HG02759 (cell line): ENCODE data around the gene TMPO.
A peak's percentile ranks its signal among the peaks of the same experiment; 100 is the strongest.
"Not testable (repeated sequence)": the region's sequence is repeated elsewhere in the genome, so short reads cannot be mapped to it uniquely, and the experiment has no call there.

Source experiments
- ATAC-seq: cut with Tn5 transposase; IDR thresholded peaks from one replicate; pipeline ENCODE4 v1.9.1; 2021; ENCODE audit warnings: mild to moderate bottlenecking, moderate library complexity; ENCODE audit not compliant: unreplicated experiment

Gene TMPO

DNA sequence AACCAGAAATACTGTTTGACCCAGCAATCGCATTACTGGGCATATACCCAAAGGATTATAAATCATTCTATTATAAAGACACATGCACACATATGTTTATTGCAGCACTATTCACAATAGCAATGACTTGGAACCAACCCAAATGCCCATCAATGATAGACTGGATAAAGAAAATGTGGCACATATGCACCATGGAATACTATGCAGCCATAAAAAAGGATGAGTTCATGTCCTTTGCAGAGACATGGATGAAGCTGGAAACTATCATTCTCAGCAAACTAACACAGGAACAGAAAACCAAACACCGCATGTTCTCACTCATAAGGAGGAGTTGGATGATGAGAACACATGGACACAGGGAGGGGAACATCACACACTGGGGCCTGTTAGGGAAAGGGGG, 61.4 kb downstream of the TMPO start:
- ATAC-seq = not testable (repeated sequence)

DNA sequence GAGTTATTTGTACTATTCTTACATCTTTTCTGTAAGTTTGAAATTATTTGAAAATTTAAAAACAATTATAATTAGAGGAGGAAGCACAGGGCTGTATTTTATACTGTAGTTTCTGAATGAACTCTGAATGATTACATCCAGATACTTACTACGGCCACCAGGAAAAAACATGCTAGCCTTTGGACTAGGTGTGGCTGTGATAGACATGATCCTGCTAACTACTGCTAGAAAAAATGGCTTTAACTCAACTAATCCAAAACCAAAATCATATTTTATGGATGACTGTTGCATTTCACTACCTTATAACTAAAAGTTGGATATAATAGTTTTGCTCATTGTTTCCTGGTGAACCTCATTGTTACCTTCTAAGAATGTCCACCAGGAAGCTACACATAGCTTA, 63.0 kb downstream of the TMPO start:
- ATAC-seq = no peak

DNA sequence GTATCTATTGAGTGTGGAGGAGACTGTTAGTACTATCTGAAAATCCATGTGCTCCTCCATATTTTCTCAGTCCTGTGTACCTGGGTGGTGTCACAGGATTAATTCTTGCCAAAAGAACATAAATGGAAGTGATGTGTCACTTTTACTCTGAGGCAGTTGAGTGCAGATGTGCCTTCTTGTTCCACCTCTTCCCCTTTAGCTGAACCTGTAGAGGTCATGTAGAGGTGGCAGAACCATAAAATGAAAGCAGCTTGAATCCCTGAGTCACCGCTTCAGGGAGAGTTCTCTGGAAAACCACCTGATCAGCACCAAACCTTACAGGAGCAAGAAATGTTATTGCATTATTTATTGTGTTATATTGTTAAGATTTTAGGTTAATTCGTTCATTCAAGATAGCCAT, 63.4 kb downstream of the TMPO start:
- no peak for ATAC-seq

DNA sequence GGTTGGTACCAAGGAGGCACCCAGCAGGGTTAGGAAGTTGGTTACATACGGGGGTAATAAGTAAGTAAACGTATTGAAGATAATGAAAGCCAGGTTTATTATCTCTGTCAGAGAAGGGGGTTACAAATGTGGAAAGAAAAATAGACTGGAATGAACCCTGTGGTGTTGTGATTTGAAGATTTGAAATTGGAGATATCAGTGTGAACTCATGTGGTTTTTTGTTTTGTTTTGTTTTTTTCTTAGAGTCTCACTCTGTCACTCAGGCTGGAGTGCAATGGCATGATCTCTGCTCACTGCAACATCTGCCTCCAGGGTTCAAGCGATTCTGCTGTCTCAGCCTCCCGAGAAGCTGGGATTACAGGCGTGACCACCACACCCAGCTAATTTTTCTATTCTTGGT, 64.0 kb downstream of the TMPO start:
- ATAC-seq = no peak

DNA sequence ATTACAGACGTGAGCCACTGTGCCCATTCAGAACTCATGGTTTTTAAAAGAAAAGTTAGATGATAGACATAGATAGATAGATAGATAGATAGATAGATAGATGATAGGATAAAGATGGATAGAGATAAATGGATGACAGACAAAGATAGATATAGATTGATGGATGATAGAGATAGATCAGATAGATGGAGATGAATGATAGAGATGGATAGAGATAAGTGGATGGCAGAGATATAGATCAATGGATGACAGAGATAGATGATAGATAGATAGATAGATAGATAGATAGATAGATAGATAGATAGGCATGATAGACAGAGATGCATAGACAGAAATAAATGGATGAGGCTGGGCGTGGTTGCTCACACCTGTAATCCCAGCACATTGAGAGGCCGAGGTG, 64.4 kb downstream of the TMPO start:
- ATAC-seq = no peak

DNA sequence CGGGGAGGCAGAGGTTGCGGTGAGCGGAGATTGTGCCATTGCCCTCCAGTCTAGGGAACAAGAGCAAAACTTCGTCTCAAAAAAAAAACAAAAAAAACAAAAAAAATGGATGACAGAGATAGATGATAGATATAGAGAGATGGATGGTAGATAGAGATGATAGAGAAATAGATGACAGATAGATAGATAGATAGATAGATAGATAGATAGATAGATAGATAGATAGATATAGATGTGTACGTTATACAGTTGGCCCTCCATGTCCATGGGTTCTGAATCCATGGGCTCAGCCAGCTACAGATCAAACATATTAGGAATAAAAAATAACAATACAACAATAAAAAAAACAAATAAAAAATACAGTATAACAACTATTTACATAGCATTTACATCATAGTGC, 65.3 kb downstream of the TMPO start:
- ATAC-seq = no peak

DNA sequence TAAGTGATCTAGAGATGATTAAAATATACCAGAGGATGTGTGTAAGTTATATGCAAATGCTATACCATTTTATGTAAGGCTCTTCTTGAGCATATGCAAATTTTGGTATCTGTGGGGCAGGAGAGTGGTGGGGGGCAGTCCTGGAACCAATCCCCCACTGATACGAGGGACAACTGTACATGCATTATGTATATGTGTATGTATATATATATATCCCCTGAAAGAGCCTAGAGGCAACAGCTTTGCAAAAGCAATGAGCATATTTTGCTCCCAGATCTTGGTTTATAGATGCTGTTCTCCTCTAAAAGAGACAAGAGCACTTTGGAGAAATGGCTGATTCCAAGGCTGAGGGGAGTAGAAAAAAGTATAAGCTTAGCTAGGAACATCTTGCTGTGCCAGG, 65.7 kb downstream of the TMPO start:
- ATAC-seq = no peak

DNA sequence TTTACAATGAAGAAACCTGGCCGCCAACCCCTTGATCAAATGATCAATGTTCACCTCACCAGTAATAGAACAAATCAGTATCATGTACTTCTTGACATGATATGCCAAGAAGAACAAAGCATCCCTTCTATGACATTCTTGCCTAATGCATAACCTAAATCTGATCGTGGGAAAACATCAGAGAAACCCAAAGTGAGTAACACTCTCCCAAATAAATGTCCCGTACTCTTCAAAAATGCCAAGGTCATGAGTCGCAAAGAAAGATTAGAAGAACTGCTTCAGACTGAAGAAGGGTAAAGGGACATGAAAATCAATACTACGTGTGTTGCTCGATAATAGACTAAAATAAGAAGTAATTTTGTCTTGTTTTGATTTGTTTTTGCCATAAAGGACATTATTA, 66.7 kb downstream of the TMPO start:
- no peak for ATAC-seq

DNA sequence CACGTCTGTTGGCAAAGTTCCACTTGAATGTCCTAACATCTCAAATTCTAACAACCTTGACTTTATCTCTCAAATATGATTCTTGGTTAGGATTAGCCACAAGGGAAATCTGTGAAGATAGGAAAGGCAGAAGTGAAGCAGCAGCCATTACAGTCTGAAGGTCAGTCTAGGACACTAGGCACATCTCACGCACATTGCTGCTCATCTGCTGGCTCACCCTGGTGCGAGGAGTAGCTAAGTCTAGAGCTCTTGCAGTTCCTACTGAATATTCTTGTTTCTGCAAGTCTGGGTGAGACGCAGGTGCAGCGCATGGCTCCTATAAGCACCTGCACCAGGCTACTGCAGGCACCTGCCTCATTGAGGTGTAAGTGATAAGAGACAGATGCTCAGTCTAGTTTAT, 71.7 kb downstream of the TMPO start:
- ATAC-seq = no peak

DNA sequence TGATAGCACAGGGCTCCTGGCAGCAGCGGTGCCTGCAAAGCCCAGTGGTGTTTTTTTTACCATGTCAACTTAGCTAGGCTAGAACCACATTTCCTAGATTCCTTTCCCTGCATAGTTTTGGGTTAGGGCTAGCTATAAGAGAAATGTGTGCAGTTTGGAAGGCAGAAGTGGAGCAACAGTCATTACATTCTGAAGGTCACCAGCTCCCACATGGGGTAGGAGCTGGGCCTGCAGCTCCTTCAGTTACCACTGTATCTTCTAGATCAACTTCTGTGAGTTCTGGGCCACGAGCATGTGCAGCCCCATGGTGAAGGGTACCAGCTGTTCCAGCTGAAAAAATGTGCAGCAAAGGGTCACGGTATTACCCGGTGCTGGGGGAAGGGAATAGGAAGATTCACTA, 75.8 kb downstream of the TMPO start:
- ATAC-seq = no peak

DNA sequence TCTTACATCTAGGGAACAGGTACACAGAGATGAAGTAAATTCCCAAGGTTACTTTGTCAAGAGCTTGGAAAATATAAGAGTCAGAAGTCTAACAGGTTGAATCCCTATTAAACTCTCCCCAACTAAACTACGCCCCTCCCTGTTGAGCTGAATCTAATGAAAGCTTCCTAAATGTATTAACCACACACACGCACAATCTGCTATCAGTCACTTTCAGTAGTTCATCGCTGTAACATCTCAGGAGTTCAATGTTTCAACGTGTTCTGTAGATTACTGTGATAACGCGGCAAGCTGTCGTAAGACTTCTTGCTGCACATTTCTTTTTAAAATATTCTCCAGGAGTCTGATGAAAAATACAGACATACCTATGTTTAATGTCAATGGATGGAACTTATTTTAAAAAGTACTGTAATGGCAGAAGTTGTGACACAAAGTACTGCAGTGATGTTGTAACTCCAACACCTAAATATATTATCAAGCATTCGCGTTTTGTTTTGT, 77.5 kb downstream of the TMPO start:
- ATAC-seq = no peak

DNA sequence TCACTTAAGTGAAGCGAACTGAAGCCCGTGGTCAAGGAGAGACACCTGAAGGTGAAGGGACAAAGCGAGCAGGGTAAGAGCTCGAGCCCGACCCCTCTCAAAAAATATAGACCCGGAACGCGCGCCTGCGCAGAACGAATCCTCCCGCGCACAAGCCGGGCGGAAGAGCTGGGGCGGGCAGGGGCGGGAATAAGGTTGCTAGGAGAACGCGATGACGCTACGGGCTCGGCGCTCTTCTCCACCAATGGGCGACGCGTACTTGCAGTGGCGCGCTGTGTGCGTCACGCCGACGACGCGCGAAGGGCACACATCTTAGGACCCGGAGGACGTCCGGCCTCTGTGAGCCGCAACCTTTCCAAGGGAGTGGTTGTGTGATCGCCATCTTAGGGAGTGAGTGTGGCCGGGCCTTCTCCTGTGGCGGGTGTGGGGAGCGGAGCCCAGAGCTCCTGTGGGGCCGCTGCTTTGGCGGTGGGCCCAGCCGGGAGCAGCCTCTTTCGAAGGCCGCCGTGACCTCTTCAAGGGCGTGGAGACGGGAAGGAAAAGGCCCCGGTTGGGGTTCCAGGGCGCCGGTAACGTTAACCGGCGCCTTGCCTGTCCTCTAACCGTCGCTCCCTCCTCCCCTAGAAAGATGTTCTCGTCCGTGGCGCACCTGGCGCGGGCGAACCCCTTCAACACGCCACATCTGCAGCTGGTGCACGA, 78.1 kb downstream of the TMPO start, which contains the start of gene SLC25A3:
Gene SLC25A3 (plus strand): TSS at position 336 of the 699 bp plus-strand sequence. CDS start 293 bp downstream, at position 629.
- peak; percentile 99 for ATAC-seq

DNA sequence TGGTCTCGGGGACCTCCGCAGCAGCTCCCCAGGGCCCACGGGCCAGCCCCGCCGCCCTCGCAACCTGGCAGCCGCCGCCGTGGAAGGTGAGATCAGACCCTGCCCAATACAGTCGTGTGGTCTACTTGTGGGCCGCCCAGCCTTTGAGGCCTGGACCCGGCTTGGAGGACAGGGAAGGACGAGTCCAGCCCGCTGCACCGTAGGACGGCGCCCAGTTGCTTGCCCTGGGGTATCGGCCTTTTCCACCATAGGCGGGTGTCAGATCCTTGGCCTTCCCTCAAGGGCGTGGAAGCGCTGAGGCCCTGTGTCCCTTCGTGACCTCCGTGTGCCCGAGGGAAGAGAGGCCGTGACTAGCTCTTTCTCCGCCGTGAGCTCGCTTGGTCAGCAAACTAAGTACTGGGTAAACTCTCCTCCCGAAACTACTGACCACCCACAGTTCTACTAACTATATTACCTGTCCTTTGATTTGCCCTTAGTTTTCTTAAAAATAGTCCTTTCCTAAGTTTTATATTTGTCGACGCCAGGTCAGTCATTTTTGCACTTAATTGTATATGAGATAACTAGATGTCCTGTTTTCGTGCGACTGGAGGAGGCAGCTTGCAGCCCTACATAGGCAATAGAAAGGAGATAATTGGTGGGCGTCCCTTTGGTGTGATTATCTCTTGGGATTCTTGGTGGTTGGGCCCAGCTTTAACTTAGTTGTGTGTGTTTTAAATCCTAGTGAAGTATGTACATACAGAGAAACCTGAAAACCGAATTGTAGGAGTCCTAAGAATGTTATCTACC, 78.9 kb downstream of the TMPO start:
- peak; percentile 2 for ATAC-seq

DNA sequence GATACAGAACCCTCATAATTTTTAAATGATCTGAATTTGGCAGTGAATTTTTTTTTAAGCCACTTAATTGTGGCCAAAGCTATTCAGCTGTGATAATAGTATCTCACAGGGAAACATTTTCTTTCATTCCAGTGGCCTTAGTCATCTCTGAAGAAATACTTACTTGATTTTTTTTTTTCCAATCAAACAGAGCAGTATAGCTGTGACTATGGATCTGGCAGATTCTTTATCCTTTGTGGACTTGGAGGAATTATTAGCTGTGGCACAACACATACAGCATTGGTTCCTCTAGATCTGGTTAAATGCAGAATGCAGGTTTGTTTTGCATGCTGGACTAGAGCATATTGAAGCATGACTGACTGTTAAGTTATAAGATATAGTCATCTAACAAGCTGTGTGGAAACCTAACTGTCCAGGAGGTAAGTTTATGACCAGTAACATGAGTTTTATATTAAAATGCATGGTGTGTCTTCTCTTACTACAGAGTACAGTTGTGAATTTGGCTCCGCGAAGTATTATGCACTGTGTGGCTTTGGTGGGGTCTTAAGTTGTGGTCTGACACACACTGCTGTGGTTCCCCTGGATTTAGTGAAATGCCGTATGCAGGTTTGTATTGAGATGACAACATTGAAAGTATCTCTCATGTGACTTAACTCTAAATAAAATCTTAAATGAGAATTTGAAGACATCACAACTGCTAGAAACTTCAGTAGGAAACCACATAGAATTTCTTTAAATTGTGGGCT, 80.0 kb downstream of the TMPO start:
- no peak for ATAC-seq

DNA sequence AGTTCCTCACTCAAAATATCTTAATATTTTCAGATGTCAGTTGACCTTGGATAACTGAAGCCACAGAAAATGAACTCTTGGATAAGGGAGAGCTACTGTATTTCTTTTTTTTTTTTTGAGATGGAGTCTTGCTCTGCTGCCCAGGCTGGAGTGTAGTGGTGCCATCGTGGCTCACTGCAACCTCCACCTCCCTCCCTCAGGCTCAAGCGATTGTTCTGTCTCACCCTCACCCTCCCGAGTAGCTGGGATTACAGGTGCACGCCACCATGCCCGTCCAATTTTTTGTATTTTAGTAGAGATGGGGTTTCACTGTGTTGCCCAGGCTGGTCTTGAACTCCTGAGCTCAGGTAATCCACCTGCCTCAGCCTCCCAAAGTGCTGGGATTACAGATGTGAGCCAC, 81.9 kb downstream of the TMPO start:
- not testable (repeated sequence) for ATAC-seq
